Peyer's patch (tissue), 4 donors: Measurements from ENCODE around the gene TCHHL1.

Experiments used
- POLR2A ChIP-seq, 2 donors: fragments of 450-650 bp; IDR thresholded peaks; one replicate each; pipeline ENCODE4 v1.5.1; 2017; ENCODE audit warnings: antibody characterized with exemption in 2 of 2, mild to moderate bottlenecking in 2 of 2, moderate library complexity in 2 of 2
- TF ChIP-seq, protein P1 (sequence below), 6 experiments: fragments of 450-650 bp in 4 of 6; fragments of 200-600 bp in 2 of 6; sonication (generic) in 1 of 6; IDR thresholded peaks; one replicate each; pipeline ENCODE4 v1.5.1; 2017 to 2019; ENCODE audit warnings: antibody characterized with exemption in 6 of 6, mild to moderate bottlenecking in 3 of 6, moderate library complexity in 1 of 6

DNA sequence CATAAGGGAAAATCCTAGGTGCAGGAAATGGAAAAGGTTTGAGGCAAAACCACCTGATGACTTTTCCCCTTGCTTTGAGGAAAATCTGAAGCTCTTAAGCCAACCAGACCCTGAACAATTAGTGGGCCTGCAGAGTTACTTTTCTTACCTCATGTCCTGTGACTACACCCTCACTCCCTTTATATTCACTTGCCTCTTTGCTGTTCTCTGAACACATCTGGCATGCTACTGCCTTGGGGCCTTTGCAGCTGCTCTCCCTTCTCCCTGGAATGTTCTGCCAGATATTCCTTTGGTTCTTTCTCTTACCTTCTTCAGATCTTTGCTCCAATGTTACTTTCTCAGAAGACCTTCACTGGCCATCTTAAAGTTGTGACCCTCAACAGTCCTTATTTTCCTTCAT is 48.4 kb upstream of the TCHHL1 start:
- TF ChIP-seq POLR2A (IDR thresholded peaks at IDR 0.05): no peak
- TF ChIP-seq, protein P1, sequence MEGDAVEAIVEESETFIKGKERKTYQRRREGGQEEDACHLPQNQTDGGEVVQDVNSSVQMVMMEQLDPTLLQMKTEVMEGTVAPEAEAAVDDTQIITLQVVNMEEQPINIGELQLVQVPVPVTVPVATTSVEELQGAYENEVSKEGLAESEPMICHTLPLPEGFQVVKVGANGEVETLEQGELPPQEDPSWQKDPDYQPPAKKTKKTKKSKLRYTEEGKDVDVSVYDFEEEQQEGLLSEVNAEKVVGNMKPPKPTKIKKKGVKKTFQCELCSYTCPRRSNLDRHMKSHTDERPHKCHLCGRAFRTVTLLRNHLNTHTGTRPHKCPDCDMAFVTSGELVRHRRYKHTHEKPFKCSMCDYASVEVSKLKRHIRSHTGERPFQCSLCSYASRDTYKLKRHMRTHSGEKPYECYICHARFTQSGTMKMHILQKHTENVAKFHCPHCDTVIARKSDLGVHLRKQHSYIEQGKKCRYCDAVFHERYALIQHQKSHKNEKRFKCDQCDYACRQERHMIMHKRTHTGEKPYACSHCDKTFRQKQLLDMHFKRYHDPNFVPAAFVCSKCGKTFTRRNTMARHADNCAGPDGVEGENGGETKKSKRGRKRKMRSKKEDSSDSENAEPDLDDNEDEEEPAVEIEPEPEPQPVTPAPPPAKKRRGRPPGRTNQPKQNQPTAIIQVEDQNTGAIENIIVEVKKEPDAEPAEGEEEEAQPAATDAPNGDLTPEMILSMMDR (IDR thresholded peaks at IDR 0.05): no peak
